HG02973 (cell line): ENCODE data around the gene GRAP.
A peak's percentile ranks its signal among the peaks of the same experiment; 100 is the strongest.
"Not testable (repeated sequence)": the region's sequence is repeated elsewhere in the genome, so short reads cannot be mapped to it uniquely, and the experiment has no call there.

Experiments used
- ATAC-seq: cut with Tn5 transposase; IDR thresholded peaks from one replicate; pipeline ENCODE4 v1.9.1; 2021; ENCODE audit warnings: moderate library complexity; ENCODE audit not compliant: unreplicated experiment

GRAP gene

DNA sequence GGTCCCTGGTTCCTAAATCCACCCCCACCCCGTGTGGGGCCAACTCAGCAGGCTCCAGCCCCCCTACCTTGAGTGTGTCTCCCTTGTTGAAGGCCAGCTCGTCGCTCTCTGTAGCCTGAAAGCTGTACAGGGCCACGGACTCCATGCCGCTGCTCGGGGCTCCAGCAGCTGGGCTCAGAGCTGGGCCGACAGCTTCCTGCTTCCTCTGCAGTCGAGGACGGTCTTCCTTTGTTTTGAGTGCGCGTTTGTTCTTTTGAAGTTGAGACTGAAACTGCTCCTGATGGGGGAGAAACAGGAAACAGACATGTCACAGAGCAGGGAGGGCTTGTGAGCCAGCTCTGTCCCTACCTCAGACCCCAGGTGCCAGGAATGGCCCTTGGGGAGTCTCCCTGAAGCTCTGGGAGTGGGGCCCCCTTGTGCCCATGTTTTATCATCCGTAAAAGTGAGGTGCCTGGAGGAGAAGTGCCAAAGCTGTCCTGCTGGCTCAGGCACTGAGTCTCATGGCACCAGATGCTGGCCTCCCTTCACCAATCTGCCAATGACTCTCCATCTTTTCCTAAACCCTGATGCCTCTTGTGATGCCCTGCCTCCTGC, at the start of gene GRAP:
TSS of gene GRAP (minus strand) at position 176 of the 594 bp plus-strand sequence. CDS start at position 145, 31 bp downstream.
- not testable (repeated sequence) for ATAC-seq

DNA sequence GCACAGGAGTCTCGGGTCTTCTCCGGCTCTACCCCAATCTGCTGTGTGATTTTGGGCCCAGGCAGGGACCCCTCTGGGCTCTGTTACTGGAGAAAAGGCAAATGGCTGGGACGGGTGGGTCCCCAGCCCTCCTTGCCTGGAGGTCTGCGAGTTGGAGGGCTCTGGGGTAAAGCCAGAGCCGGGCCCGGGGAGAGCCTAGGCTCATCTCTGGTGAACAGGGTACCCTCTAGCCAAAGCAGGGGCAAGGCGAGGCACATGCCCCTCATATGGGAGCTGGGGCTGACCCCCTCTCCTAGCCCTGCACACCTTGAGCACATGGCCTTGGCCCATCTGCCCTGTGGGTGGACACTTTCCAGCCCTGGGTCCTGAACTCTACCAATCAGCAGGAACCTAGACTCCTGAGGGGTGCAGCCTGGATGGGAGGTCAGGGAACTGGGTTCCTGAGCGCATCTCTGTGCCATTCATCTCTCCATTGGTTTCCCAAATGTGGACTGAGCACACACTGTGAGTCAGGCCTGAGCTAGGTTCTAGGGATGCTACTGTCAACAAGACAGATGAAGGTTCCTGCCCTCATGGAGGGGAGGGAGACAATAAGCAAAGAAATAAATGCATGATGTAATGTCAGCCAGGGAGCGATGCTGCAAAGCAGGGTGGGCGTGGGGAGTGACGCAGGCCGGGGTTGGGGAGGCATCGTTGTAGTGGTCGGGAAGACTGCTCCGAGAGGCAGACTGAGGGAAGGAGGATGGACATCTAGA, 47.1 kb upstream of the GRAP start:
- ATAC-seq = not testable (repeated sequence)

- ATAC-seq = not testable (repeated sequence)
Measured at GRCh38 chr17:19092737-19093683, 46.3 kb upstream of the GRAP start.

GRCh38 chr17:19090058-19090772, 43.5 kb upstream of the GRAP start:
- not testable (repeated sequence) for ATAC-seq

GRCh38 chr17:19088804-19089685, 42.3 kb upstream of the GRAP start:
- ATAC-seq = not testable (repeated sequence)

- ATAC-seq = not testable (repeated sequence)
Measured at GRCh38 chr17:19077386-19077785, 30.6 kb upstream of the GRAP start.

DNA sequence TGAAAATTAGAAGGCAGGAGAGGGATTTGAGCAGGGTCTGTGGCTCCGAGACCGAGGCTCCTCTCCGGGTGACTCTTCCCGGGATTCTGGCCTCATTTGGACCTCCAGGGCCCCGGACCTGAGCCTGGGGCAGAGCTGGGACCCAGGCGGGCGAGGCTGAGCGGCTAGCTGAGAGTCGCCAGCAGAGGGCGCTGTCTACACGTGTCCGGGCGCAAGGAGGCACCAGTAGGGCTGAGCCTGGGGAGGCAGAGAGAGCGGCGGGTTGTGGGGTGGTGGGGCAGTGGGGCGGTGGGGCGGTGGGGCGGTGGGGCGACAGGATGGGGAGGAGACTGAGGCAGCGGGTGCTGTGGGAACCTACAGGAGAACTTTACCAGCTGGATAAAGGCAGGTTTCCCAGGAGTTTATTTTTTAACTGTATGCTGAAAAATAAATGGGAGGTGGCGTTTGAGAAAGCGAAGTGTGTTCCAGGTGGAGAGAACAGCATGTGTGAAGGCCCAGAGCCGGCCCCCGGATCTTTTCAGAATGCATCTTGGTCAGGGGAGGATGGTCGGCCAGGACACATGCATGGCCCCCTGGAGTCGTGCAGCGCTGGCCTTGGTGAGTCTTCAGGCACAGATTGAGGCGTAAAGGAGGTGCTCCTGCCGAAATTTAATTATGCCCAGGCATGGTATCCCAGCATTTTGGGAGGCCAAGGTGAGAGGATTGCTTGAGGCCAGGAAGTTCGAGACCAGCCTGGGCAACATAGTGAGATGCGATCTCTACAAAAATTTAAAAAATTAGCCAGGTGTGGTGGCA, 29.8 kb upstream of the GRAP start:
- not testable (repeated sequence) for ATAC-seq

DNA sequence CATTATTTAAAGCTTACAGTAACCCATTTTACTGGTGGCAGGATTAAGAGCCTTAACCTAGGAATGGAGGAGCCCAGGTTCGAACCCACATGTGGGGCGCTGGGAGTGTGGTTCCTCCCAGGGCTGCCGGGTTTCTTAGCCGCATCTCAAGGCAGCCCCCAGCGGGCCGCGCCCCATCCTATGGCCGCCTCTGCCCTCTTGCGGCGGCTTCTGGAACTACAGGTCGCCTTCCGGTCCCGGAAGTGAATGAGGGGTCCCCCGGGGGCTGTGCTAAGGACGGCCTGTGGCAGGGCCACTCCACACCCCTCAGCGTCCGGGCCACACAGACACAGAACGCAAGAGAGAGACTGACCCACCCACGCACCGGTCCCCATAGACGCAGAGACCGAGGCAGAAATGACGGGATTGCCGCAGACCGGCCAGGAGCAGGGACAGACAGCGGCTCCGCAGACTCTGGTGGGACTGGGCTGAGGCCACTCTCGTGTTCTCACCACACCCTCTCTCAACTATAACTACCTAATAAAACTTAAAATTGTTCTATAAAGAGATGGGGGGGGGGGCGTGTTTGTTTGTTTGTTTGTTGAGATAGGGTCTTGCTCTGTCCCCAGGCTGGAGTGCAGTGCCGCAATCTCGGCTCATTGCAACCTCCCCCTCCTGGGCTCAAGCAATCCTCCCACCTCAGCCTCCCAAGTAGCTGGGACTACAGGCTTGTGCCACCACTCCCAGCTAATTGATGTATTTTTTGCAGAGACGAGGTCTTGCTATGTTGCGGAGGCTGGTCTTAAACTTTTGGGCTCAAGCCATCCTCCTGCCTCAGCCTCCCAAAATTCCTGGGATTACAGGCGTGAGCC, 23.8 kb upstream of the GRAP start:
- ATAC-seq = peak; percentile 76

- not testable (repeated sequence) for ATAC-seq
Measured at GRCh38 chr17:19064378-19064777, 17.6 kb upstream of the GRAP start.

- not testable (repeated sequence) for ATAC-seq
Measured at GRCh38 chr17:19063326-19063956, 16.7 kb upstream of the GRAP start.

- peak; percentile 76 for ATAC-seq
Measured at GRCh38 chr17:19062718-19063325, 16.1 kb upstream of the GRAP start.

DNA sequence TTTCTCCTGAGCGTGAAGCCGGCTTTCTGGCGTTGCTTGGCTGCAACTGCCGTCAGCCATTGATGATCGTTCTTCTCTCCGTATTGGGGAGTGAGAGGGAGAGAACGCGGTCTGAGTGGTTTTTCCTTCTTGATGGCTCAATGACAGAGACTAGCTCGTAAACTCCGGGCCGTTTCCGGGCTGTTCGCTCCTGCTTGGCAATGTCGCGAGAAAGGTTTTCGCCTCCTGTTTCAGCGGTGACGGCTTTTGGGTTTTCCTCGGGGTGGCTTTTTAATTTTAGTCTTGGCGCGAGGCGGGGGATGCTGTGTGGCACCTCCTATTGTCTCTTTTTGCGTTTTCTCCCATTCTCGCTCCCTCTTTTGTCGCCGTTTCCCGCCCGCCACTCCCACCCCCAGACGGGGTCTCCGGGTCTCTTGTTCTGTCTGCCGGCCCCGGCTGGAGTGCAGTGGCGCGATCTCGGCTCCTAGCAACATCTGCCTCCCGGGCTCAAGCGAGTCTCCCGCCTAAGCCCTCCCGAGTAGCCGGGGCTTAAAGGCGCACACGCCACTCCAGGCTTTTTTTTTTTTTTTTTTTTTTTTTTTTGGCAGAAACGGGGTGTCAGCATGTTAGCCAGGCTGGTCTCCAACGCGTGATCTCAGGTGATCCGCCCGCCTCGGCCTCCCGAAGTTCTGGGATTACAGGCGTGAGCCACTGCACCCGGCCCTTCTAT, 15.4 kb upstream of the GRAP start:
- peak; percentile 32 for ATAC-seq

GRCh38 chr17:19055447-19055846, 8.7 kb upstream of the GRAP start:
- ATAC-seq = not testable (repeated sequence)

GRCh38 chr17:19048826-19049225, 2.1 kb upstream of the GRAP start:
- not testable (repeated sequence) for ATAC-seq

GRCh38 chr17:19047510-19047909, 753 bp upstream of the GRAP start:
- ATAC-seq = not testable (repeated sequence)

DNA sequence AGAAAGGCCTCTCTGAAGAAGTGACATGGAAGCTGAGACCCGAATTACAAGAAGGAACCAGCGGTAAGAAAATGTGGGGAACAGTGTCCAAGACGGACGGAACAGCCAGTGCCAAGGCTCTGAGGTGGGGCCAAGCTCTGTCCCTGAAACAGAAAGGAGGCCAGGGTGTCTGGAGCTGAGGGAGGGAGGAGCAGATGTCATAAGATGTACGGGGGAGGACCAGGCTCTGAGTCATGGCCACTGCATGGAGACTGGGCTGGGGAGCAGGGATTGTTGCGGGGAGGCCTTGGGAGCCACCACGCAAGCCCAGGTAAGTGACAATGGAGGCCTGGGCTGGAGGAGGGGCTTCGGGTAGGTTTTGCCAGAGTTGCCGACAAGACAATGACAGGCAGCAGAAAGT, 2.1 kb downstream of the GRAP start:
- not testable (repeated sequence) for ATAC-seq
